GM18951 (cell line): Measurements from ENCODE around the gene INSR.

Experiments used
- POLR2A ChIP-seq: IDR thresholded peaks from 4 replicates; pipeline ENCODE4 v1.6.1; 2011; ENCODE audit warnings: mild to moderate bottlenecking; ENCODE audit not compliant: insufficient read length, insufficient read depth; ENCODE audit errors: extremely low read depth
- in situ Hi-C: fragments of 300-500 bp; cut with MboI; formaldehyde crosslinking; loops from one replicate; pipeline ENCODE4 v1.12.0; 2022; ENCODE audit warnings: low sequenced_read_pairs, mixed read lengths, inconsistent platforms; ENCODE audit not compliant: unreplicated experiment

The INSR gene

DNA sequence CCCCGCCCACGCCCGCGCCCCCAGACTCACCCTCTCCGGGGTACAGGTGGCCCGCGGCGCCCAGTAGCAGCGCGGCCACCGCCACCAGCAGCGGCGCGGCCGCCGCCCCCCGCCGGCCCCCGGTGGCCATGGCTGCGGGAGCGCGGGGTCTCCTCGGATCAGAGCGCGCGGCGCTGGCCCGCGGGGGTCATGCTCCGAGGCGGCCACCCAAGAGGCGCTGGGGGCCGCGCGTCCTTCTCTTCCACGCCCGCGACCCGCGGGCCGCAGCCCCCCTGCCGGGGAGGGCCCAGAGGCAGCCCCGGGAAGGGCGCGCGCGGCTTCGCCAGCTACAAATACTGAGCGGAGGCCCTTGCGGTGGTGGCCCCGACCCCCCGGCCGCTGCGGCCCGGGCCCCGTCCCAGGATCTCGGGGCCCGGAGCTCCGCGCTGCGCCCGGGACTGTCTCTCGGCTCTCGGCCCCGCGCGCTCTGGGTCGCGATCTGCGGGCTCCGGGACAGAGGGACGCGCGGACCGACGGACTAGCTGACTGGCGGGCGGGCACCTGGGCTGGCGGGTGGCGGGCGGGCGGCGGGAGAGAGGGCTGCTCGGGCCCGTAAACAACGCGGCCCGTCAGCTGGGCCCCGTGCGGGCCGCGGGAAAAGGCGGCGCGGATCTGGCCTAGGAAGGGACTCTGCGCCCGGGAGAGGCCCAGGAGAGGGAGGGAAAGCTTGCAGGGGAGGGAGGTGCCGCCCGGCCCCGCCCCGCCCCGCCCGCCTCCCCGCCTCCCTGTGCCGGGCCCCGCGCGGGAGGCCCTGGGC, at the start of gene INSR:
Gene INSR (minus strand): TSS at position 653 of the 796 bp plus-strand sequence. CDS start 523 bp downstream, at position 130.
- TF ChIP-seq POLR2A = peak; percentile 48
- in situ Hi-C loops = no loop called here

DNA sequence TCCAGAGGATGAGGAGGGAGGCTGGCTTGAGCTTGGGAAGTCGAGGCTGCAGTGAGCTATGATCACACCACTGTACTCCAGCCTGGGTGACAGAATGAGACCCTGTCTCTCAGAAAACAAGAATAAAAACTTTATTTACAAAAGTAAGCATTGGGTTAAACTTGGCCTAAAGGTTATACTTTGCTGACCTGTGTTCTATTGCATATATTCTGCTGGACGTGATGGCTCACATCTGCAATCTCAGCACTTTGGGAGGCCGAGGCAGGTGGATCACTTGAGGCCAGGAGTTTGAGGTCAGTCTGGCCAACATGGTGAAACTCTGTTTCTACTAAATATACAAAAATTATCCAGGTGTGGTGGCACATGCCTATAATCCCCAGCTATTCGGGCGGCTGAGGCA, 47.9 kb upstream of the INSR start:
- in situ Hi-C loops = no loop called here
- TF ChIP-seq POLR2A = no peak

DNA sequence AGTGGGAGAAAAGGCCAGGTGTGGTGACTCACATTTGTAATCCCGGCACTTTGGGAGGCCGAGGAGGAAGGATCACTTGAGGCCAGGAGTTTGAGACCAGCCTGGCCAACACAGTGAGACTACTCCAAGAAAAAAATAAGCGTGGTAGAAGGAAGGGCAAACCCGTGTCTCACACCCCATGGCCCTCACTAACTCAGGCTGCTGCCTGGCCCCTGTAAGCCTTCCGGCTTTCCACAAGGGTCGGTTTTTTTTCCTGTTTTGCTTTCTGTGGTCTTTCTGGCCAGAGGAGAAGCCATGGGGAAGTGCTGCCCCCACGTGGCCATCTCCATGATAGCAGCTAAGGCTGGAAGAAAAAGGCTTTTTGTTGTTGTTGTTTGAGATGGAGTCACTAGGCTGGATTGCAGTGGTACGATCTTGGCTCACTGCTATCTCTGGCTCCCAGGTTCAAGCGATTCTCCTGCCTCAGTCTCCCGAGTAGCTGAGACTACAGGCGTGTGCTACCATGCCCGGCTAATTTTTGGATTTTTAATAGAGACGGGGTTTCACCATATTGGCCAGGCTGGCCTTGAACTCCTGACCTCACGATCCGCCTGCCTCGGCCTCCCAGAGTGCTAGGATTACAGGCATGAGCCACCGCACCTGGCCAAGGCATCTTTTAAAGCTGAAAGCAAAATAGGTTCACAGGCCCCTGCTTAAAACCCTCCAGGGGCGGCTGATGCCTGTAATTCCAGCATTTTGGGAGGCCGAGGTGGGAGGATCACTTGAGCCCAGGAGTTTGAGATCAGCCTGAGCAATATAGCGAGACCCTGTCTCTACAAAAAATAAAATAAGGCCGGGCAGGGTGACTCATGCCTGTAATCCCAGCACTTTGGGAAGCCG, 47.0 kb upstream of the INSR start:
- in situ Hi-C loops = no loop called here
- TF ChIP-seq POLR2A = no peak

DNA sequence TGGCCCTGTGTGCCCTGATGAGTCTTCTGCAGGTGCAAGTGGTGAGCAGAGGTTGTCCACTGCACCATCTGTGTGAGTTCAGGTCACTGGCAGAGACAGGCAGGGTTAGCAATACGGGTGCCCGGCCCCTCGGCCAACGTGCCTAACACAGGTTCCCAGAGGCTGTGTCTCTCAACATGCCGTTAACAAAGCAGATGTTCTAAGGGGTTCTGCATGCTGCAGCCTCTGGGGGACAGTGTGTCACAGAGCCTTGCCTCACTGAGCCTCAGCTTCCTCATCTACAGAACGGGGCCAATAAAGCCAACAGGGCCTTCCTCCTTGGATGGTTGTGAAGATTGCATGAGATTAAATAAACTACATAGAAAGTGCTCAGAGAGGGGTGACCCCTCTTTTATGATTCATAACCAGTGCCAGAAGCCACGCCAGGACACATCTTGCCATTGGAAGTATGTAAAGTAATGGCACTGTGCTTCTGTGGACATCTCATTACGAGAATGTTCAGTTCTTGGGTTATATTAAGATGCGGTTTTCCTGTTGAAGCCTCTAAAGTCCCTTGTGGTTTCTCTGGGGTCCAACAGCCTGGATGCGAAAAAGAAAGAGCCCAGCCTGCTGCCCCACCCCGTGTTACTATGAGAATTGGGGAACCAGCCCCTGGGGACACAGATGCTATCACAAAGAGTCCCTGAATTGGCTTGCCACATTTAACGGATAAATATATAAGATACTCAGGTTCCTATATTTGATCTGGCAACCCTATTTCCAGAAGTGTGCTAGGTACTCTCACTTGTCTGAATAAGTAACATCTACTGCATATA, 43.4 kb upstream of the INSR start:
- in situ Hi-C loops = no loop called here
- peak; percentile 35 for TF ChIP-seq POLR2A

DNA sequence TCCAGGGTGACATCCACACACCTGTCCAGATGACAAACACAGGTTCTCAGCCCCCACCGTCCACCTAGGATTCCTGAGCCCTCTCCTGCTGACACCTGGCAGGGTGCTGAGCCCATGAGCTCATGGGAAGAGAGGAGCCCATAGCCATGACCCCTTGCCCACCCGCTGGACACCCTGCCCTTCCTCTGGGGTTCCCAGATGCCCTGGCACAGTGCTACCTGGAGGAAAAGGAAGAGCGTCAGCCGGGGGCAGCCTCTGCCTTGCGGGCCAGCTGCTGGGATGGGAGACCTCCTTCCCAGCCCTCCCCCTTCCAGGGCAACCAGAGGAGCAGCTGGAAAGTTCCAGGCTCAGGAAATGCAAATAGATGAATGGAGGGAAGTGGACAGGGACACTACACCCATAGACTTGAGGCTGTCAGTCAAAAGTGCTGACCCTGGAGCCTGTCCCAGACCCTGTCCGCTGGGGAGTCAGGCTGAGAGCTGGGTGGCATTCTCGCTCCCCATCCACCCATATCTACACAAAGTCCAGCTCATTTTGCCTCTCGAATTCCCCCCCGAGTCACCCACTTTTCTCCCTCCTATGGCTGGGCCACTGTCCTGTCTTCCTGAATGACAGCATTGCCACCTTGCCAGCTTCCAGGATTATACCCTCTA, 42.2 kb upstream of the INSR start:
- no peak for TF ChIP-seq POLR2A
- in situ Hi-C loops = no loop called here

DNA sequence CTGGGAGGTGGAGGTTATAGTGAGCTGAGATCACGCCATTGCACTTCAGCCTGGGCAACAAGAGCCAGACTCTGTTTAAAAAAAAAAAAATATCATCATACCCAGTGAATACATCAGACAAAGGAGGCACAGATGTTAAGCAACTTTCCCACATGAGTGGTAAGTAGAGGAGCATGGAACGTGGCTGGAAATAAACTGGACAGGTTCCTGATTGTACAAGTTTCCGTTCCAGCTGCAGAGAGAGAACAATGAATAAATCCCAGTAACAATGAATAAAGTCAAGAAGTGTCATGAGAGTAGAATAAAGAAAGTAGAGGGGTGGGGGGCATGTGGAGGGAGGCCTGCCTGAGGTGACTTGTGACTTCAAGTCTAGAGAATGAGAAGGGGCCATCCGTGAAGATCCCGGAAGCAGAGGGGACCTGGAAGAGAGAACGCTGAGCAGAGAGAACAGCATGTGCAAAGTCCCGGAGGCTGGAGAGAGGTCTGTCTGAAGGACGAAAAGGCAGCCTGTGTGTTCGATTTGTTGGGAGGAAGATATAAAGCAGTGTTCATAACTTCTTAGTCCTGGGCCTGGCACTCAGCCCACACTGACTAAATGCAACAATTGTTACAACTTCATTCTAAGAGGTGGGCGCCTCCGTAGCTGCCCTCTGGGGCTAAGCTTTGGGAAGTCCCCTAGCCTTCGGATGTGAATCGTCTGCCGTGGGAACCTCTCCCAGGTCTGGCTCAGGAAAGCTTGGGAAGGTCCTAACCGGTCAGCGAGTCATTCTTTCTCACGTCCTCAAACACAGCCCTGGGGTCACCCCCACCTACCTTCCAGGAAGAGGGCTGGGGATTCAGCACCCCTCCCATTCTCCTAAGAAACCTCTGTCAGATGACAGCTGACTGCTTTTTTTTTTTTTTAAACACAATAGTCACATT, 39.2 kb upstream of the INSR start:
- no peak for TF ChIP-seq POLR2A
- in situ Hi-C loops = no loop called here

DNA sequence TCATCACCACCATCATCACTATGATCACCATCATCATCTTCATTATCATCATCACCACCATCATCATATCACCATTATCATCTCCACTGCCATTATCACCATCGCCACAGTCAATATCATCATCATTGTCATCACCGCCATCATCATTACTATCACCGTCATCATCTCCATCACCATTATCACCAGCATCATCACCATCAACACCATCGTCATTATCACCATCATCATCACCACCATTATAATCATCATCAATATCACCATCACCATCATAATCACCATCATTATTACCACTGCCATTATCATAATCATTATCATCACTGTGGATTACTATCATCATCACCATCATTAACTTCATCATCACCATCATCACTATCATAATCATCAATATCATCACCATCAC, 37.2 kb upstream of the INSR start:
- no peak for TF ChIP-seq POLR2A
- in situ Hi-C loops = no loop called here

DNA sequence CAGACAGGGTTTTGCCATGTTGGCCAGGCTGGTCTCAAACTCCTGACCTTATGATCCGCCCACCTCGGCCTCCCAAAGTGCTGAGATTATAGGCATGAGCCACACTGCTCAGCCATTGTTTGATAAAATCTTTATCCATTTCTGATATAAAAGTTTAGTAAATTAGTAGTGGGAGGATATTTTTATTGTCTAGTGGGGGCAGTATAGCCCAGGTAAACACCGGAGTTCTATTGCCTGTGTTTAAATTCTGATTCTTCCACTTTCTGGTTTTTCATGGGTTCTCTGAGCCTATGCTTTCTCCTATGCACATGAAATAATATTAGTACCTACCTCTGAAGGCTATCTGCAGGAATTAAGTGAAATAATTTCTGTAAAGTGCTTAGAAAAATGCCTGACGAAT, 34.4 kb upstream of the INSR start:
- in situ Hi-C loops = no loop called here
- no peak for TF ChIP-seq POLR2A

DNA sequence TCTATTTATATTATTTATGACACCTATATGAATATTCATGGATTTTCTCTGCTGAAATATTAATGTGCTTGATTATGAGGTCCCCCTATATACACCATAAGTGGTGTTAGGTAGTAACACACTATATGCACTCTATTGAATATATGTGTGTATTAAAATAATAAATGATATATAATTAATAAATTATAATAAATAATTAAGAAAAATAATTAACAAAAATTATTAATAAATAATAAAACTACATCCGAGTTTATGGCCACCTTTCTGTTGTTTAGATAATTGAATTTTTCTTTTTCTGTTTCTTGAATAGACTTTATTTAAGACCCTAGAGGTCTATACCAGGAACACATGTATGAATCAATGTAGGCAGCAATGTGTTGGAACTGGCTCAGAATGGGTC, 33.6 kb upstream of the INSR start:
- TF ChIP-seq POLR2A = no peak
- in situ Hi-C loops = no loop called here

DNA sequence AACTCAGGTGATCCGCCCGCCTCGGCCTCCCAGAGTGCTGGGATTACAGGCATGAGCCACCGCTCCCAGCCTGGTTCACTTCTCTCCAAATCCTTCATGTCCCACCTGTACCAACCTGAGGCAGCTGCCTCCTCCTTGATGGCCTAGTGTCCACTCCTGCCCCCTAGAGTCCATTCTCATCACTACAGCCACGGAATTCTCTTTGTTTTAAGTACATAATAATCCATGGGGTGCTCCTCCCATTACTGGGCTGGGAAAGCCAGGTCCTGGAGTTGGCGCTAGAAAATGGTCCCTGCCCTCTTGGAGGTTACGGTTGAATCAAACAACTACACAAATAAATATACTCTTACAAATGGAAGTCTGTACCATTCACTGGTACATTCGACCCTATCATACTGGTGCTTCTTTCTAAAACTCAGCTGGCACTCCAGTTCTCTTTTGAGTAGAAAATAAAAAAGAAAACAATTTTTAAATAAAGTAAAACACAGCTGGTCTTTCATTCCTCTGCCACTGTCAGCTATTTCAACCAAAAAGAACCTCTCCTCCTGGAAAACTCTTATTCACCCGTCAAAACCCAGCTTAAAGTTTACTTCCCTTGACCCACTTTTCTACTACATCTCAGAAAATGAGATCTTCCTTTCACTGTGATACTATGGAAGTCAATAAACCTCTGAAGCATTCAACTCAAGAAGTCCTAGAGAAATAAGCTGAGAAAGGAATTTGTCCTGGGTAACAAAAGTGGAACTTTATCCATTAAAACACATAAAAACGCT, 32.1 kb upstream of the INSR start:
- in situ Hi-C loops = no loop called here
- no peak for TF ChIP-seq POLR2A

DNA sequence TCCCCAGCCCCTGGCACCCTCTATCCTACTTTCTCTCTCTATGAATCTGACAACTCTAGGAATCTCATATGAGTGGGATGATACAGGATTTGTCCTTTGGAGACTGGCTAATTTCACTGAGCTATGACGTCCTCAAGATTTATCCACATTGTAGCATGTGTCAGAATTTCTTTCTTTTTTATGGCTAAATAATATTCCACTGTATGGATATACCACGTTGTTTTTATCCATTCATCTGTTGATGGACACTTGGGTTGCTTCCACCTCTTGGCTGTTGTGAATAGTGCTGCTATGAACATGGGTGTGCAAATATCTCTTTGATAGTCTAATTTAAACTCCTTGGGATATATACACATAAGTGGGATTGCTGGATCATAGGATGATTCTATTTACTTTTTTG, 24.0 kb upstream of the INSR start:
- in situ Hi-C loops = no loop called here
- no peak for TF ChIP-seq POLR2A
